Colonic mucosa (tissue), 4 donors: ENCODE results near the gene RNF208. TPM values are rescaled to one million over a fixed set of nuclear protein-coding genes. Genes with fewer than 3 reads are reported as not detected.

Experiments
- DNase-seq: peaks from one replicate; pipeline ENCODE4 v3.0.0-alpha.2; 2020
- H3K27ac ChIP-seq: fragments of 200-600 bp; one replicate; pipeline ENCODE4 v1.8.0; 2021
- H3K27me3 ChIP-seq: fragments of 200-600 bp; one replicate; pipeline ENCODE4 v1.8.0; 2021
- H3K36me3 ChIP-seq: fragments of 200-600 bp; one replicate; pipeline ENCODE4 v1.8.0; 2021
- H3K4me1 ChIP-seq: fragments of 200-600 bp; one replicate; pipeline ENCODE4 v1.8.0; 2021; ENCODE audit warnings: mild to moderate bottlenecking
- H3K4me3 ChIP-seq: fragments of 200-600 bp; one replicate; pipeline ENCODE4 v1.8.0; 2021
- H3K9ac ChIP-seq, 2 donors: one replicate each; pipeline ENCODE4 v1.7.0; 2013; ENCODE audit warnings: control low read depth in 2 of 2, low read depth in 2 of 2, low read length in 2 of 2
- H3K9me3 ChIP-seq: fragments of 200-600 bp; one replicate; pipeline ENCODE4 v1.8.0; 2021
- intact Hi-C: fragments of 100-400 bp; cut with DNase I; formaldehyde crosslinking; loops from one replicate; pipeline ENCODE4 v1.14.1; 2022
- total RNA-seq, 2 donors: library from RNA; stranded (reverse); fragmentation: NEBNext Ultra II Directional in 1 of 2; extraction: Animal tissue kit (Norgen Biotek cat#: 25700) in 1 of 2; gene quantifications; one replicate each; pipeline ENCODE4 v1.2.1, GENCODE V29; 2021
- TF ChIP-seq, protein P1 (sequence below): fragments of 200-600 bp; IDR thresholded peaks from one replicate; pipeline ENCODE4 v1.8.0; 2022; ENCODE audit warnings: antibody characterized with exemption, mild to moderate bottlenecking
- donor health status: healthy.
- donor health status: DM: no; HTN: no; CAD: no.
- donor health status: DM: no; HTN: no; CAD: no.

The RNF208 gene
- total RNA-seq, 2 donors from 2014 or later, result 6.5 to 9.3 TPM

DNA sequence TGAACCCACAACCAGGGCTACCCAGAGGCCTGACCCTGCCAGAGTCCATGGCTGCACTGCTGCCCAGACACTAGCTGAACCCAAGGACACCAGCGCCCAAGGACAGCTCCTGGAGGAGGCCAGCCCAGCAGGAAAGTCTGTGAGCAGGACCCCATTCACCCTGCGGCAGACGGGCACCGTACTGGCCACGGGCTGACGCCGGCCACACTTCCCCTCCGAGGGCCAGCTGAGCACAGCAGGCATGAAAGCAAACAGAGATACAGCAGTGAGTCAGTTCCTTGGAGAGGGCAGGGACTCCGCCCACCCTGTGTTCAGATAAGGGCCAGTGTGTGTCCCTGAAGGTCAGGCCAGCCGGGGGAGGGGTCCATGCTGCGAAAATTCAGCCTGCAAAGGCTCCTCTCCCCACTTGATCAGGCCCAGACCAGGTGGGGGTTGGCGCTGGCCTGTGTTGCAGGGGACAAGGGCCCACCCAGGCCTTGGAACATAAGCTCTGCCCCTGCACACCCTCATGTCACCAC lies 3.2 kb downstream of the RNF208 start:
- peak; percentile 78 for DNase-seq
- Histone ChIP-seq H3K4me3 (no peak overlapping the region), H3K9ac (peak overlapping the region; percentile 58 to 89), H3K36me3 (no peaks in the 10 kb centered on the region), H3K9me3 (no peaks in the 10 kb centered on the region), H3K27me3 (no peaks in the 10 kb centered on the region), H3K4me1 (peaks cover 9% of the 10 kb centered on the region), H3K27ac (peak overlapping the region; percentile 88)
- TF ChIP-seq, protein P1, sequence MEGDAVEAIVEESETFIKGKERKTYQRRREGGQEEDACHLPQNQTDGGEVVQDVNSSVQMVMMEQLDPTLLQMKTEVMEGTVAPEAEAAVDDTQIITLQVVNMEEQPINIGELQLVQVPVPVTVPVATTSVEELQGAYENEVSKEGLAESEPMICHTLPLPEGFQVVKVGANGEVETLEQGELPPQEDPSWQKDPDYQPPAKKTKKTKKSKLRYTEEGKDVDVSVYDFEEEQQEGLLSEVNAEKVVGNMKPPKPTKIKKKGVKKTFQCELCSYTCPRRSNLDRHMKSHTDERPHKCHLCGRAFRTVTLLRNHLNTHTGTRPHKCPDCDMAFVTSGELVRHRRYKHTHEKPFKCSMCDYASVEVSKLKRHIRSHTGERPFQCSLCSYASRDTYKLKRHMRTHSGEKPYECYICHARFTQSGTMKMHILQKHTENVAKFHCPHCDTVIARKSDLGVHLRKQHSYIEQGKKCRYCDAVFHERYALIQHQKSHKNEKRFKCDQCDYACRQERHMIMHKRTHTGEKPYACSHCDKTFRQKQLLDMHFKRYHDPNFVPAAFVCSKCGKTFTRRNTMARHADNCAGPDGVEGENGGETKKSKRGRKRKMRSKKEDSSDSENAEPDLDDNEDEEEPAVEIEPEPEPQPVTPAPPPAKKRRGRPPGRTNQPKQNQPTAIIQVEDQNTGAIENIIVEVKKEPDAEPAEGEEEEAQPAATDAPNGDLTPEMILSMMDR, result no peak
- intact Hi-C loops, result no loop called here

DNA sequence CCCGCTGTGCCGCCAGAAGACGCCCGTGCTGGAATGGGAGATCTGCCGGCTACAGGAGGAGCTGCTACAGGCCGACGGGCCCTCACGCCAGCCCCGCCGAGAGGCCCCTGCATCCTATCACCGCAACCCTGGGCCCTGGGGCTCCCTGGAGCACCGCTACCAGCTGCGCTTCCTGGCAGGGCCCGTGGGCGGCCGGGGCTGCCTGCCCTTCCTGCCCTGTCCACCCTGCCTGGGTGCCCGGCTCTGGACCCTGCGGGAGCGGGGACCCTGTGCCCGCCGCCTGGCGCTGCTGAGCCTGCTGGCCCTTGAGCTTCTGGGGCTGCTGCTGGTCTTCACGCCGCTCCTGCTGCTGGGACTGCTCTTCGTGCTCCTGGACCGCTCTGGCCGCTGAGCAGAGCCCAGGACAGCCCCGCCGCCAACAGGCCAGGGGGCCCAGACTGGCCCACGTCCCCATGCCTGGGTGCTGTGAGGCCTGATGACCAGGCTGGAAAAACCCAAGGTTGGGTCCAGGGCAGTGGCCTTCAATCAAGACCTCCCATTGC lies 3.8 kb downstream of the RNF208 start:
- TF ChIP-seq, protein P1, result no peak
- Histone ChIP-seq H3K4me1 (peaks cover 9% of the 10 kb centered on the region), H3K27me3 (no peaks in the 10 kb centered on the region), H3K36me3 (no peaks in the 10 kb centered on the region), H3K4me3 (peak overlapping the region; percentile 39), H3K27ac (peak overlapping the region; percentile 88), H3K9ac (peak overlapping the region; percentile 58 to 89), H3K9me3 (no peaks in the 10 kb centered on the region)
- DNase-seq, result no peak
- intact Hi-C loops, result no loop called here

DNA sequence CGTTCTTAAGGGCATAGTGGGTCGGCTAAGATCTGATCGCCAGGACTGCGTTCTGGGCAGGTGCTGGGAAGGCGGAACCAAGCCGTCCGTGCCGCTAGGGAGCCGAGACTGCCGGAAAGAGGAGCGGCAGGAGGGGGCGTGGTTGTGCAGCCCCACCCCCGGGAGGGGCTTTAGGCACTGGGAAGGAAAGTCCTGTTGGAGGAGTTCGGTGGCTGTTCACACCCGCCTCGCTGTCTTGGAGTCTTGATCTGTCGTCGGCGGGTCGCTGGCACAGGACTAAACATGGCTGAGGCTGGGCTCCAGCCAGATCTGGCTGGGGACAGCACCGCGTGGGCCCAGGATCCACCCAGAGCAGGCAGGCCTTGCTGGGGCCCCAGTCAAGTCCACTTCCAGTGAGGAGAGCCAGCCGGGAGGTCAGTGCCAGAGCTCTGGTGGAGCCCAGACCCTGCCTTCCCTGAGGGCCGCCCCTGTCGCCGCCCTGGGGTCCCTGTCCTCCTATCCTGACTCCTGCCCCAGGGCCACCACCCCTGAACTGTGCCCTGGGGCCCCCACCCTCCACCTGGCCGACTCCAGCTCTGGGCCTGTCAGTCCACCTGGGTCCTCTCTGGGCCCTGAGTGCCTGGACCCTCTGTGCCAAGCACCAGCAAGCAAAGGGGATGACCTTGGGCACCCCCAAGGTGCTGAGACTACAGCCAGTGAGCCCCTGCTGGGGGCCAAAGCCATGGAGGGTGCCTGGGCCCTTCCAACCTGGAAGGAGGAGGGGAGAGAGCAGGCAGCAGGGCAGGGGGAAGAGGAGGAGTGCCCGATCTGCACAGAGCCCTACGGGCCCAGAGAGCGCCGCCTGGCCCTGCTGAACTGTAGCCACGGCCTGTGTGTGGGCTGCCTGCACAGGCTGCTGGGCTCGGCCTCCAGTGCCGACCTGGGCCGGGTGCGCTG lies 4.5 kb downstream of the RNF208 start:
- Histone ChIP-seq H3K27me3 (no peaks in the 10 kb centered on the region), H3K36me3 (no peaks in the 10 kb centered on the region), H3K27ac (peak overlapping the region; percentile 88), H3K9me3 (no peaks in the 10 kb centered on the region), H3K4me3 (peak overlapping the region; percentile 39), H3K9ac (peak overlapping the region; percentile 58 to 89), H3K4me1 (peaks cover 3% of the 10 kb centered on the region)
- TF ChIP-seq, protein P1, result no peak
- DNase-seq, result peak; percentile 94
- intact Hi-C loops, result no loop called here

GRCh38 chr9:137216188-137216965 lies 5.7 kb downstream of the RNF208 start:
- Histone ChIP-seq H3K9me3 (no peaks in the 10 kb centered on the region), H3K27me3 (no peaks in the 10 kb centered on the region), H3K36me3 (no peaks in the 10 kb centered on the region), H3K4me3 (no peak overlapping the region), H3K27ac (no peak overlapping the region), H3K4me1 (peaks cover under 1% of the 10 kb centered on the region), H3K9ac (peak overlapping the region in 1 of 2 donors; percentile 89)
- TF ChIP-seq, protein P1, result no peak
- intact Hi-C loops, result no loop called here
- DNase-seq, result no peak
